Smooth muscle cell (in vitro differentiated cells): ENCODE data around the gene AP2A2. TPM values are rescaled to one million over a fixed set of nuclear protein-coding genes. Genes with fewer than 3 reads are reported as not detected.

Experiments
- polyA plus RNA-seq: library from polyadenylated mRNA; unstranded; fragments of >200 nt; fragmentation: Nextera tagmentation; extraction: Ambion mirVana; gene quantifications from 2 replicates; pipeline ENCODE4 v1.2.1, GENCODE V29; 2016
- small RNA-seq: library from RNA; depleted of rRNA; stranded (forward); fragments of <200 nt; gene quantifications from one replicate; pipeline ENCODE3, GENCODE V24; 2014
- total RNA-seq: library from RNA; depleted of rRNA; stranded (reverse); fragments of >200 nt; gene quantifications from 2 replicates; pipeline ENCODE4 v1.2.3, GENCODE V29; 2014

AP2A2 gene
- total and polyA plus RNA-seq, 2 experiments from 2014 or later = 25.1 to 35.8 TPM

Small RNAs within 50 kb of the gene (small RNA-seq; reads per million reads assigned to genes)
- 0.16 reads per million for gene RNU6-1025P

Other genes with a start within 250 kb of the AP2A2 start
- 18.7 and 19.0 TPM in 2 replicates for gene DEAF1, start 230.6 kb upstream of the AP2A2 start, total RNA-seq
- 39.2 and 61.5 TPM in 2 replicates for gene DEAF1, start 230.6 kb upstream of the AP2A2 start, polyA plus RNA-seq
- gene TMEM80, start 230.1 kb upstream of the AP2A2 start, total RNA-seq = 5.5 and 9.0 TPM in 2 replicates
- gene TMEM80, start 230.1 kb upstream of the AP2A2 start, polyA plus RNA-seq = 14.3 and 24.3 TPM in 2 replicates
- 47.9 and 74.9 TPM in 2 replicates for gene EPS8L2, start 219.6 kb upstream of the AP2A2 start, total RNA-seq
- 37.7 and 133 TPM in 2 replicates for gene EPS8L2, start 219.6 kb upstream of the AP2A2 start, polyA plus RNA-seq
- gene TALDO1, start 178.4 kb upstream of the AP2A2 start, total RNA-seq = 100 and 103 TPM in 2 replicates
- gene TALDO1, start 178.4 kb upstream of the AP2A2 start, polyA plus RNA-seq = 155 and 158 TPM in 2 replicates
- 12.9 and 18.5 TPM in 2 replicates for gene GATD1, start 148.4 kb upstream of the AP2A2 start, total RNA-seq
- gene GATD1, start 148.4 kb upstream of the AP2A2 start, polyA plus RNA-seq = 11.7 and 20.2 TPM in 2 replicates
- gene CEND1, start 135.8 kb upstream of the AP2A2 start, total RNA-seq = not detected in 2 replicates
- gene CEND1, start 135.8 kb upstream of the AP2A2 start, polyA plus RNA-seq = 0.13 and 0.38 TPM in 2 replicates
- 6.9 and 7.0 TPM in 2 replicates for gene SLC25A22, start 127.6 kb upstream of the AP2A2 start, total RNA-seq
- 19.5 and 25.2 TPM in 2 replicates for gene SLC25A22, start 127.6 kb upstream of the AP2A2 start, polyA plus RNA-seq
- 8.7 and 11.8 TPM in 2 replicates for gene PIDD1, start 120.6 kb upstream of the AP2A2 start, total RNA-seq
- 22.3 and 44.9 TPM in 2 replicates for gene PIDD1, start 120.6 kb upstream of the AP2A2 start, polyA plus RNA-seq
- gene RPLP2, start 115.9 kb upstream of the AP2A2 start, total RNA-seq = 472 and 511 TPM in 2 replicates
- 622 and 701 TPM in 2 replicates for gene RPLP2, start 115.9 kb upstream of the AP2A2 start, polyA plus RNA-seq
- gene PNPLA2, start 107.0 kb upstream of the AP2A2 start, total RNA-seq = 12.4 and 14.8 TPM in 2 replicates
- gene PNPLA2, start 107.0 kb upstream of the AP2A2 start, polyA plus RNA-seq = 26.4 and 33.8 TPM in 2 replicates
- 0.36 and 2.5 TPM in 2 replicates for gene CRACR2B, start 98.0 kb upstream of the AP2A2 start, total RNA-seq
- gene CRACR2B, start 98.0 kb upstream of the AP2A2 start, polyA plus RNA-seq = 0.10 and 10.5 TPM in 2 replicates
- 214 and 256 TPM in 2 replicates for gene CD151, start 92.9 kb upstream of the AP2A2 start, total RNA-seq
- gene CD151, start 92.9 kb upstream of the AP2A2 start, polyA plus RNA-seq = 391 and 469 TPM in 2 replicates
- 38.0 and 51.4 TPM in 2 replicates for gene POLR2L, start 83.3 kb upstream of the AP2A2 start, total RNA-seq
- gene POLR2L, start 83.3 kb upstream of the AP2A2 start, polyA plus RNA-seq = 380 and 446 TPM in 2 replicates
- gene TSPAN4, start 83.0 kb upstream of the AP2A2 start, total RNA-seq = 50.2 and 68.2 TPM in 2 replicates
- gene TSPAN4, start 83.0 kb upstream of the AP2A2 start, polyA plus RNA-seq = 153 and 179 TPM in 2 replicates
- gene CHID1, start 15.1 kb upstream of the AP2A2 start, total RNA-seq = 54.3 and 76.5 TPM in 2 replicates
- 171 and 181 TPM in 2 replicates for gene CHID1, start 15.1 kb upstream of the AP2A2 start, polyA plus RNA-seq
- gene MUC6, start 110.8 kb downstream of the AP2A2 start, total RNA-seq = not detected in 2 replicates
- 0.39 TPM in 1 of 2 replicates, not detected in the other for gene MUC6, start 110.8 kb downstream of the AP2A2 start, polyA plus RNA-seq
- not detected in 2 replicates for gene MUC2, start 149.0 kb downstream of the AP2A2 start, total RNA-seq
- 0.05 TPM in 1 of 2 replicates, not detected in the other for gene MUC2, start 149.0 kb downstream of the AP2A2 start, polyA plus RNA-seq
- gene MUC5AC, start 232.1 kb downstream of the AP2A2 start, total RNA-seq = not detected in 2 replicates
- gene MUC5AC, start 232.1 kb downstream of the AP2A2 start, polyA plus RNA-seq = not detected in 2 replicates